PC-9 (cell line): ENCODE data around the gene CEP170B. TPM values are rescaled to one million over a fixed set of nuclear protein-coding genes. Genes with fewer than 3 reads are reported as not detected.

Experiments
- BruUV-seq: library from RNA; stranded (reverse); fragments of 400-500 nt; replicated peaks from 2 replicates; lab custom pipeline; 2021; lab: Mats Ljungman, UMichigan
- CTCF ChIA-PET: fragments of 300-600 bp; sonication (Branson Sonifier 250); formaldehyde crosslinking; loops from one replicate; lab custom pipeline; 2022; ENCODE audit warnings: antibody characterized with exemption; lab: Charles Lee
- POLR2A ChIA-PET: fragments of 300-600 bp; sonication (Branson Sonifier 250); formaldehyde crosslinking; loops from one replicate; lab custom pipeline; 2022; ENCODE audit warnings: antibody characterized with exemption; ENCODE audit not compliant: unreplicated experiment; lab: Charles Lee
- DNase-seq, 2 experiments: peaks; one replicate each; pipeline versions ENCODE4 v3.0.0 to v3.0.0-alpha.2; 2015 to 2022; ENCODE audit warnings: mixed read lengths in 1 of 2
- H2AFZ ChIP-seq: fragments of 200-600 bp; sonication (generic); 2 replicates; pipeline ENCODE4 v1.8.1; 2017; ENCODE audit warnings: antibody characterized with exemption
- H3F3A ChIP-seq: fragments of 200-600 bp; sonication (generic); 2 replicates; pipeline ENCODE4 v1.8.1; 2017; ENCODE audit warnings: antibody characterized with exemption, mild to moderate bottlenecking, low read depth; ENCODE audit not compliant: insufficient read depth
- H3K27ac ChIP-seq: fragments of 200-600 bp; sonication (generic); 2 replicates; pipeline ENCODE4 v1.6.1; 2016; ENCODE audit warnings: mixed run types
- H3K27me3 ChIP-seq: fragments of 200-600 bp; sonication (generic); 2 replicates; pipeline ENCODE4 v1.6.1; 2016; ENCODE audit warnings: low read depth, mixed run types; ENCODE audit not compliant: insufficient read depth
- H3K36me3 ChIP-seq: fragments of 200-600 bp; sonication (generic); 2 replicates; pipeline ENCODE4 v1.6.1; 2016; ENCODE audit warnings: low read depth, mixed run types
- H3K4me1 ChIP-seq: fragments of 200-600 bp; sonication (generic); replicated peaks from 2 replicates; pipeline ENCODE4 v1.6.1; 2016; ENCODE audit warnings: mixed run types; ENCODE audit not compliant: insufficient read depth
- H3K4me2 ChIP-seq: fragments of 200-600 bp; sonication (generic); 2 replicates; pipeline ENCODE4 v1.6.1; 2017; ENCODE audit warnings: mixed run types
- H3K4me3 ChIP-seq: fragments of 200-600 bp; sonication (generic); 2 replicates; pipeline ENCODE4 v1.6.1; 2016; ENCODE audit warnings: mixed run types
- H3K79me2 ChIP-seq: fragments of 200-600 bp; sonication (generic); 2 replicates; pipeline ENCODE4 v1.6.1; 2017; ENCODE audit warnings: low read depth, mixed run types
- H3K9me2 ChIP-seq: fragments of 200-600 bp; sonication (generic); 2 replicates; pipeline ENCODE4 v1.8.1; 2017; ENCODE audit warnings: mild to moderate bottlenecking; ENCODE audit not compliant: insufficient read depth
- H3K9me3 ChIP-seq: fragments of 200-600 bp; sonication (generic); 2 replicates; pipeline ENCODE4 v1.8.1; 2016; ENCODE audit warnings: low read depth; ENCODE audit not compliant: insufficient read depth
- H4K20me1 ChIP-seq: fragments of 200-600 bp; sonication (generic); 2 replicates; pipeline ENCODE4 v1.8.1; 2017; ENCODE audit not compliant: insufficient read depth
- EZH2 ChIP-seq: fragments of 200-600 bp; sonication (generic); IDR thresholded peaks from 2 replicates; pipeline ENCODE4 v1.8.0; 2017; ENCODE audit warnings: antibody characterized with exemption, low read depth
- intact Hi-C: fragments of 100-400 bp; cut with micrococcal nuclease; formaldehyde crosslinking; loops from one replicate; pipeline ENCODE4 v1.10.0; 2022; ENCODE audit not compliant: unreplicated experiment
- total RNA-seq: library from RNA; stranded (reverse); gene quantifications from 2 replicates; pipeline ENCODE4 v1.2.3, GENCODE V29; 2021
- TF ChIP-seq, protein P1 (sequence below): fragments of 200-600 bp; sonication (generic); conservative IDR thresholded peaks from 2 replicates; pipeline ENCODE4 v1.6.1; 2017; ENCODE audit warnings: mixed run types, antibody characterized with exemption, mild to moderate bottlenecking, moderate library complexity

Gene CEP170B
- total RNA-seq, 1 experiment from 2014 or later = 25.7 TPM

DNA sequence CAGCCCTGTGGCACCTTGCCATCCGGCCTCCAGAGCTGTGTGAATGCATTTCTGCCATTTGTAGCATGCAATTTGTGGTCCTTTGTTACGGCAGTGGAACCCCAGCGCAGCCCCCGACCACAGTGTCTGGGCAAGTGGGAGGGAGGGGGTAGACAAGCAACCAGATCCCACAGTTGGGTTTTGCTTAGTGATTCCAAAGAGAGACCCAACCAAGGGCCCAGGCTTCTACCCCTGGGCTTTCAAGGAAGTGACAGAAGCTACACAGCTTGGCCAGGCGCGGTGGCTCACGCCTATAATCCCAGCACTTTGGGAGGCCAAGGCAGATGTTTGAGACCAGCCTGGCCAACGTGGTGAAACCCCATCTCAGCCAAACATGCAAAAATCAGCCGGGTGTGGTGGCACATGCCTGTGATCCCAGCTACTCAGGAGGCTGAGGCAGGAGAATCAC is 46.3 kb upstream of the CEP170B start:
- ChIA-PET CTCF (no interaction called here), POLR2A (no interaction called here)
- no TSS peak for BruUV-seq
- no peak overlapping the region for H3K4me3 ChIP-seq
- H3K9me2 ChIP-seq = no peaks in the 10 kb centered on the region
- peaks cover 15% of the 10 kb centered on the region; the same call in 1 of the 2 replicates for H3K4me1 ChIP-seq
- H3K9me3 ChIP-seq = no peaks in the 10 kb centered on the region
- H2AFZ ChIP-seq = no peak overlapping the region
- peak in 1 of 2 experiments; percentile 11 for DNase-seq
- peaks cover 28% of the 10 kb centered on the region for H3K79me2 ChIP-seq
- H3K27me3 ChIP-seq = no peaks in the 10 kb centered on the region
- intact Hi-C loops = no loop called here
- no peak overlapping the region for H3K4me2 ChIP-seq
- H3K36me3 ChIP-seq = no peaks in the 10 kb centered on the region
- H4K20me1 ChIP-seq = no peaks in the 10 kb centered on the region
- H3K27ac ChIP-seq = no peak overlapping the region
- peaks cover 23% of the 10 kb centered on the region for H3F3A ChIP-seq
- no peak for TF ChIP-seq EZH2
- TF ChIP-seq, protein P1, sequence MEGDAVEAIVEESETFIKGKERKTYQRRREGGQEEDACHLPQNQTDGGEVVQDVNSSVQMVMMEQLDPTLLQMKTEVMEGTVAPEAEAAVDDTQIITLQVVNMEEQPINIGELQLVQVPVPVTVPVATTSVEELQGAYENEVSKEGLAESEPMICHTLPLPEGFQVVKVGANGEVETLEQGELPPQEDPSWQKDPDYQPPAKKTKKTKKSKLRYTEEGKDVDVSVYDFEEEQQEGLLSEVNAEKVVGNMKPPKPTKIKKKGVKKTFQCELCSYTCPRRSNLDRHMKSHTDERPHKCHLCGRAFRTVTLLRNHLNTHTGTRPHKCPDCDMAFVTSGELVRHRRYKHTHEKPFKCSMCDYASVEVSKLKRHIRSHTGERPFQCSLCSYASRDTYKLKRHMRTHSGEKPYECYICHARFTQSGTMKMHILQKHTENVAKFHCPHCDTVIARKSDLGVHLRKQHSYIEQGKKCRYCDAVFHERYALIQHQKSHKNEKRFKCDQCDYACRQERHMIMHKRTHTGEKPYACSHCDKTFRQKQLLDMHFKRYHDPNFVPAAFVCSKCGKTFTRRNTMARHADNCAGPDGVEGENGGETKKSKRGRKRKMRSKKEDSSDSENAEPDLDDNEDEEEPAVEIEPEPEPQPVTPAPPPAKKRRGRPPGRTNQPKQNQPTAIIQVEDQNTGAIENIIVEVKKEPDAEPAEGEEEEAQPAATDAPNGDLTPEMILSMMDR = no peak

DNA sequence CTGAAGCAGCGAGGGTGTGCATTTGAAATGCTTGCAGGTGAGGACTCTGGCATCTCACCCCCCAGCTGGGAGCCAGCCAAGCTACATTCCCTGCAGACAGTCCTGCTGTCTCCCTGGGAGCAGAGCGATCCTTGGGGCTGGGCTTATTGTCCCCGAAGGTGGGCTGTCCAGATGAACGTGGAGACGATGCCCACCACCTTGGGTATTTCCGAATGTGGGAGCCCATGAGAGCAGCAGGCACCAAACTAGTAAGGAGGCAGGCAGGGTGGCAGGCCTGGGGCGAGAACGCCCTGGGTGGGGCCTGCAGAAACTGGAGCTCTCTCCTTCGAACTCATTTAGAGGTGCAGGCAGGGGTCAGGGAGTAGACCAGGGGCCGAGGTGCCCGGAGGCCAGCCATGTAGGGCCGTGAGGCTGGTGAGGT is 45.7 kb upstream of the CEP170B start:
- BruUV-seq = no TSS peak
- CTCF ChIA-PET = no interaction called here
- POLR2A ChIA-PET = no interaction called here

DNA sequence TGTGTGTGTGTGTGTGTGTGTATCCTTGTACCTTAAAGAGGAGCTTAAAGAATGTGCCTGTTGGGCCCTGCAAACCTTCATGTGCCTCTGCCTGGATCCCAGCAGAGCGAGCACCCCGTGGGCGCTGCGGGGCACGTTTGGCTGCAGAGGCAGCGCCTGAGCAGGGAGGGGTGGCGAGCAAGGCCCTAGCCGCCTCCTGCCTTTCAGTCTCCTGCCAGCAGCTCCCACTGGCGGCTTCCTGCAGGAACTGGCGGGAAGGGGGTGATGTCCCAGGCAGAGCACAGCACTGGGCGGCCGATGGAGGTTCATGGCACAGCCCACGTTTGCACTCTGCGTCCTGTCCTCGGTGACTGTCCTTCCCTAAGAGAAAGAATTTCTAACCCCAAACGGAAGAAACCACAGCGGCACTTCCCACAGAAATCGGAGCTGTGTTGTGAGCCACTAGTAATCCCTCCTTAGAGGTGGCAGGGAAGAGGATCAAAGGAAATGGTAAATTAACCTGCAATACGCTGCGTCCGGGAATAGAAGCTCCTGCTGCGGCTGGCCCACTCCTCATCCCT is 44.3 kb upstream of the CEP170B start:
- H3K4me3 ChIP-seq = no peak overlapping the region
- no peak overlapping the region for H2AFZ ChIP-seq

More for the DNA sequence above, 45.7 kb upstream of the CEP170B start:
- H3K79me2 ChIP-seq = peaks cover 27% of the 10 kb centered on the region
- peaks cover 15% of the 10 kb centered on the region; the same call in 1 of the 2 replicates for H3K4me1 ChIP-seq
- no peak overlapping the region for H3K27ac ChIP-seq
- no peak for DNase-seq
- H3K9me2 ChIP-seq = no peaks in the 10 kb centered on the region
- H3K36me3 ChIP-seq = no peaks in the 10 kb centered on the region
- intact Hi-C loops = no loop called here
- no peaks in the 10 kb centered on the region for H3K9me3 ChIP-seq
- H2AFZ ChIP-seq = no peak overlapping the region
- no peaks in the 10 kb centered on the region for H3K27me3 ChIP-seq
- H3K4me2 ChIP-seq = no peak overlapping the region
- H3F3A ChIP-seq = peaks cover 21% of the 10 kb centered on the region
- TF ChIP-seq EZH2 = no peak
- TF ChIP-seq, protein P1 = no peak
- H3K4me3 ChIP-seq = no peak overlapping the region
- no peaks in the 10 kb centered on the region for H4K20me1 ChIP-seq

More for the DNA sequence above, 44.3 kb upstream of the CEP170B start:
- DNase-seq = peak in 1 of 2 experiments; percentile 11
- H3K9me2 ChIP-seq = no peaks in the 10 kb centered on the region
- no TSS peak for BruUV-seq
- H3K79me2 ChIP-seq = peaks cover 19% of the 10 kb centered on the region
- ChIA-PET CTCF (no interaction called here), POLR2A (no interaction called here)
- H3K4me1 ChIP-seq = peaks cover 11% of the 10 kb centered on the region; the same call in 1 of the 2 replicates
- intact Hi-C loops = no loop called here
- no peaks in the 10 kb centered on the region for H4K20me1 ChIP-seq
- no peak for TF ChIP-seq EZH2
- TF ChIP-seq, protein P1 = no peak
- H3K27ac ChIP-seq = no peak overlapping the region
- H3F3A ChIP-seq = peaks cover 9% of the 10 kb centered on the region; the same call in 1 of the 2 replicates
- no peaks in the 10 kb centered on the region for H3K36me3 ChIP-seq
- no peak overlapping the region for H3K4me2 ChIP-seq
- no peaks in the 10 kb centered on the region for H3K9me3 ChIP-seq
- H3K27me3 ChIP-seq = no peaks in the 10 kb centered on the region
